Hematopoietic multipotent progenitor cell treated with erythropoietin and hydrocortisone succinate and interleukin-3 and kit ligand, for 17 days (in vitro differentiated cells): ENCODE measurements around the gene MYLK.
"Not testable (repeated sequence)": the region's sequence is repeated elsewhere in the genome, so short reads cannot be mapped to it uniquely, and the experiment has no call there.

ENCODE experiments used
- DNase-seq: peaks from one replicate; pipeline ENCODE4 v3.0.0-alpha.2; 2015; ENCODE audit warnings: low spot score

MYLK gene

DNA sequence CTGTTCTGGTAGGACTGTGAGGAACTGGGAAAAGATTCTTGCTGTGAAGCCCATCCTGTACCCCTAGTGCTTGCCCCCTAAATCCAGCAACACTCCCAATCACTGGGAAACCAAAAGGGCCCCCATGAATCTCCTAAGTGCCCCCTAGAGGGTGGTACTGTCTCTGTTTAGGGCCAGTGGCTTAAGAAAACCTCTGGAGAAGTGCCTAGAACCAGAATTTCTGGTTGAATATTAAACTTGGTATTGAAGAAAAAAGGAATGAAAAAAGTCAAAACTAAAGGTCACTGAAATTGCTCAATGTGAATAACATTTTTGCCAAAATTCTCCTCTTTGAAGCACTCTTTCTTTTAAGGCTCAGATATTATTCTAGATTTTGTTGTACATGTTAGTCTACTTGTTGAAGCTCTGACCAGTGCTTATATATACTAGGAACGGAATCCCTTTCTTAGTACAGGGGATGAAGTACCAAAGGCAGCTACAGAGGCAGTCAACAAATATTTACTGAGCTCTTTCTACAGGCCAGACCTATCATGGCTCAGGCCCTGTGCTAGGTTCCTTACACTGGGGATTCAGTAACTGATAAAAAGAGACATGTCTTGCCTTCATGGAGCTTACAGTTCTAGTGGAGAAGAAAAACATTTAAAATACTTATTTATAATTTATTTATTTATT is 138.8 kb downstream of the MYLK start:
- DNase-seq = no peak

DNA sequence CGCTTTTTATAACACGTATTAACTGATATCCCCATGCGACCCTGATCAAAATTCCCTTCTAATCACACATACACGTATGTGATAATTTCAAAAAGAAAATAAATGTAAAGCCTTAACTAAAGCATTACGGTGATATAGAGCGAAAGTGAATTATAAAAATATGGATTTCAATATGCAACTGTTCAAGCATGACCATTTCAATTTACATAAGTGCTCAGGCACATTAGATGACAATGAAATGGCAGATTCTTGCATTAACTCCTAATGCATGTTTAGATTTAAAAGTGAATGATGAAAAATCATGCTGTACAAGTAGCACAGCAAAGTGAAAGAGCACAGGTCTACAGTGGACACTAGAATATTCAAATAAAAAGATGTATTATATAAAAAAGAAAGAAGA is 140.1 kb downstream of the MYLK start:
- DNase-seq = no peak

DNA sequence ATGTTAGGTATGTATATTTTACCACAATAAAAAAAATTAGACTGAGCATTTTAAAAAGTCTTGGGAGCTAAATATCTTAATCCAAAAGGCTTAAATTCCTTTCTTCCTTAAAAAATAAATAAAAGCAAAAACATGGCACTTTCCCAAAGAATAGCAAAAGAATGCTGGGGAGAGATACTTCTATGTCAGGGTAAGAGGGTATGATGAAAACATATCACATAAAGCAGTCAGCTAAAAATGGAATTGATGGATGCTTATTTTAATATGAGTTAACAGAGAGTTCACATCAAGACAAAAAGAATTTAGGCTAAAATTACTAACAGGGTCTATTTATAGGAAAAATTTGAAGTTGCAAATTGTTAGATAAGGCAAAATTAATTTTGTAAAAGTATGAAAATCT is 141.0 kb downstream of the MYLK start:
- DNase-seq = no peak

DNA sequence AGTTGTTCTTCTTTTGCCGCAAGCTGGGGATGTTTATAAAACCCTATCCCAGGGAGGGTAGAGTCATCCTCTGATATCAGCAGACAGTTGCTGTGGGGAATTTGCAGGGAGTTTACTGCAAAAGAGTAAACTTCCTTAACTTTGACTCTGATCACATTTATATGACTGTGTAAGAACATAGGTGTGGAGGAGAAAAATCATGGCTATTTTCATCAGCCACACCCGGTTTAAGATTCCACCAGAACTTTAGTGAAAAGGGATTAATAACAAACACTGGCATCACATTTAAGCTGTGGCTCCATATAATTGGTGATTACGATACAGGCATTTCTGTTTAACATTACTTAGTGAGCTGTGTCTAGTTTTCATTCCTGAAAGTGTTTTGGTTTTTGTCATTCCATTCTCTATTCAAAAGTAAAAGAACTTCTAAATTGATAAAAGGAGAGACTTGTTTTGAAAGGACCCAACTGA is 143.1 kb downstream of the MYLK start:
- no peak for DNase-seq

DNA sequence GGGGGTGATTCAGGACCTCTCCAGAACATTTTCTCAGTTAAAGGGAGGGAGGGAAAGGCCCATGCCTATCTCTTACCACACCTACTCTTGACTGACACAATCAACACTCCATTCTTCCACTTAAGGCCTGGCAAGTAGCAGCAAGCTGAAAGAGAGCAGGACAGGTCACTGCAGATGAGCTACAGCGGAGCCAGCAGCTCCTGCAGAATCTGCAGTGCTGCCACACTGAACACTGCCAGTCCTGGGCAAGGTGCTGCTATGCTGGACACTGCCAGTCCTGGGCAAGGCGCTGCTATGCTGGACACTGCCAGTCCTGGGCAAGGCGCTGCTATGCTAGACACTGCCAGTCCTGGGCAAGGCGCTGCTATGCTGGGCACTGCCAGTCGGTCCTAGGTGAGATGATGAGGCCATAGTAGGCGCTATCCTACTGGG is 143.7 kb downstream of the MYLK start:
- no peak for DNase-seq

DNA sequence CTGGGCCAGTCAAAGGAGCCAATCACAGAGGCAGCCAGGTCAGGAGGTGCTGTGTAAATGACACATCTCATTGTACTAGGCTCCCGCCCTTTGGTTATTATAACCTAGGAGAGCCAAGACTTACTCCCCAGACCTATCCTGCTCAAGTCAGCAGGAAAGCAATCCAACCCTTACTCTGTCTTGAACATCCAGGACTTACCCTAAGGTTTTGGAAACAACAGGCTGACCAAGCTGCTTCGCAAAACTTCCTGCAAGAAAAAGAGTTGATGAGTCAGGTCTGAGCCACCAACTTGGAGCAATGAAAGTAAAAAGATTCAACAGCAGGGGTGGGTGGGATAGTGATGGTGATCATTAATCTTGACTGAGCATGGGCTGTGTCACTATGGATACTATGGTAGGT is 144.4 kb downstream of the MYLK start:
- DNase-seq = no peak

DNA sequence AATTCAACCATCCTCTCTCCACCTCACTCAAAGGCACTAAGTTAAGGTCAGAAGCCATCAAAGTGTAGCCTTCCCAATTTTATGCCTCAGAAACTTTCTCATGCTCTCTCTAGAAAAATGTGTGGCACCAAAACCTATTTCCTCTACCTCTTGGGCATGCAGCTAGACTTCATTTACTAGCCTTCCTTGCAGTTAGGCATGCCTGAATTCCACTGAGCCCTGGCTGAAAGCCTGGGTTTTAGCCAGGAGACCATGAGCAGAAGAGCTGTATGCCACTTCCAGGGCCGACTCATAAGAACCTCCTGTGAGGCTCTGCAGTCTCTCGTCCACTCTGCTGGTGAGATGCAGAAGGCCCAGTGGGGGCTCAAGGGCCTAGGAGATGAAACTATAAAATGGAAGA is 145.0 kb downstream of the MYLK start:
- DNase-seq = no peak

DNA sequence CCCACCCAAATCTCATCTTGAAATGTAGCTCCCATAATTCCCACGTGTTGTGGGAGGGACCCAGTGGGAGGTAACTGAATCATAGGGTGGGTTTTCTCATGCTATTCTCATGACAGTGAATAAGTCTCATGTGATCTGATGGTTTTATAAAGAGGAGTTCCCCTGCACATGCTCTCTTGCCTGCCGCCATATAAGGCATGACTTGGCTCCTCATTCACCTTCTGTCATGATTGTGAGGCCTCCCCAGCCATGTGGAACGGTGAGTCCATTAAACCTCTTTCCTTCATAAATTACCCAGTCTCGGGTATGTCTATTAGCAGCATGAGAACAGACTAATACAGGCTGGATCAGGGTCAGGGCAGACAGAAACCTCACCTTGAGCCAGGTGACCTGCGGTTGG is 145.6 kb downstream of the MYLK start:
- not testable (repeated sequence) for DNase-seq

DNA sequence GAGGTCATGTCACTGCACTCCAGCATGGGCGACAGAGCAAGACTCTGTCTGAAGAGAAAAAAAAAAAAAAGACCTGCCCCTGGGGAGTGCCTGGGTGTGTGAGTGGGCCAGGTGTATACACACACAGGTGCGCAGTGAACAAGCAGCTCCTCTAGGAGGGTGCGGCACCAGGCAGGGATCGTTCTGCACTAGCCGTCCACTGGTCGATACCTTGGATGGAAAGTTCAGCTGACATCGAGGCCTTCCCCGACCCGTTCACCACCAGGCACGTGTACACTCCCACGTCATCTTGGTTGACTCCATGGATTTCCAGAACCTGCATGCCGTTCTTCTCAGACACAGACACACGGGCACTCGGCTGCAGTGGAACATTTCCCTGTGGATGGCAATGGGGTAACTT is 147.0 kb downstream of the MYLK start:
- DNase-seq = no peak

DNA sequence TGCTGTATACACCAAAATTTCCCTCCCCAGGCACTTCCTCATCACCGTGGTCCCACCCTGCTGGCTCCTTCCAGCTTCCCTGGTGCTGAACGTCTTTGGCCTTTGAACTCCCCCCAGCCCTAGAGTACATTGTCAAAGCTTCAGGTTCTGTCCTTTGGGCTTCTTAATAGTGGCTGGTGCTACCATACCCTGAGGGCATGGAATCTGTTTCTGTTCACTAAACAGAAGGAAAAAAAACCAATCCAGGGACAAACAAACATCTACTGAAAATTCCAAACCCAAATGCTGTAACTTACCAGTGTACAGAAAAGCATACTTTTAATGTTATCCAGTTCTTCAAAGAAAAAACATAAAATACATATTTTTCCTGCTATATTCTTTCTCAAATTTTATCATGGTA is 148.7 kb downstream of the MYLK start:
- DNase-seq = no peak

DNA sequence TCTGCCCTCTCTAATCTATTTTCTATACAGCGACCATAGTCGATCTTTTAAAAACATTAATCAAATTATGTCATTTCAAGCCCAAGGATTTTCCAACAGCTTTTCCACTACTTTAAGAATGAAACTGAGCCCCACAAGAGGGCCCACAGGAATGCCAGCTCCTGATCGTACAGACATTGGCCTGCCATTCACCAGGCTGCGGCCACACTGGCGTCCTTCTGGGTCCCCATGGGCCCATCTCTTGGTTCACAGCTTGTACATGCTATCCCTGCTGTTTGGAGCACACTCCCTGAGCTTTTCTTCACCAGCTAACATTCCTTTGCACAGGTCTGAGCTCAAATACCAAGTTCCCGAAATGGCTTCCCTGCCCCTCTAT is 149.6 kb downstream of the MYLK start:
- DNase-seq = no peak

DNA sequence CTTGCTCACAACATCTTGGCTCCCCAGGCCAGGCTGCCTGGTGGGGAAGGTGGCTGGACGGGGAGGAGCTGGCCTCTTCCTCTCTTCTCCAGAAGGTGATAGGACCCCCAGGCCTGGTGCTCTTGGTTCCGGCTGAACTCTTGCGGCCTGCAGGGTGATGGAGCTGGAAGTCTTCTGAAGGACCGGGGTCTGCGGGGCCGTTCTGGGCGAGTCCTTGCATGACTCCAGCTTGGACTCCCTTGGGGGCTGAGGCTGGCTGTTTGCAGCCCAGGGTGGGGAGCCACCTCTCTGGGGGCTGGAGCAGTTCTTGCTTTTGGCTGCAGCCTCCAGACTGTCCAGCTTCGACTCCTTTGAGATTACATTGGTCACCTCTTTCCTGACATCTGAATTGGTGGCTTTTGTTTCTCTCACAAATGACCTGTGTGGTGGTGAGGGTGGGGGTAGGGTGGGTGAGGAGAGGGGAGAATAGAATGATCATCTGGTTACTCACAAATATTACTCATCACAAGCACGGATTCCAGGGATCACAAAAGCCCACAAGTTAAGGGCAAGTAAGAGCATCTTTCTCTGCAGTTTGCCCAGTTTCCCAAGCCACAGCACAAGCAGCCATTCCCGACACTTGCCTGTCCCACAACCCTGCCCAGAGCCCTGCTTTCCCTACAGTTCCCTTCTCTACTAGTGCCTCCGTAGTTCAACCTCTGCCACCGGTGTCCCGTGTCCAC is 150.2 kb downstream of the MYLK start:
- DNase-seq = no peak

DNA sequence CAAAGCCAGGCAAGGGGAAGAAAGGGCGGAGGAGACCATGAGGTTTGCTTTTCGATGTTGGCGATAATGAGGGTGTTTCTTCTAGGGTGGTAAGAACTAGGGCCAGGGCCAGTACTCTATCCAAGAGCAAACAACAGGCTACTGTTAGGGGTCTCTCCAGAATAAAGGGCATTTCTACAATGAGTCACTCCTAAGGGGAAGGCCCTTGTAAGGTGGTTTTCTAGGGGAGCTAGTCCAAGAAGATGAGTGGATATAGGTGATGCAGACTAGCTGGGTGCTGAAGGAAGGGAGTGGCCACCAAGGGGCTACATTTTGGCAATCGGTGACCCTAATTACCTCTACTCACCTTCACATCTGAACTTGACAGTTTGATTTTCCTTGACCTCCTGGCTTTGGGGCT is 150.8 kb downstream of the MYLK start:
- DNase-seq = no peak

DNA sequence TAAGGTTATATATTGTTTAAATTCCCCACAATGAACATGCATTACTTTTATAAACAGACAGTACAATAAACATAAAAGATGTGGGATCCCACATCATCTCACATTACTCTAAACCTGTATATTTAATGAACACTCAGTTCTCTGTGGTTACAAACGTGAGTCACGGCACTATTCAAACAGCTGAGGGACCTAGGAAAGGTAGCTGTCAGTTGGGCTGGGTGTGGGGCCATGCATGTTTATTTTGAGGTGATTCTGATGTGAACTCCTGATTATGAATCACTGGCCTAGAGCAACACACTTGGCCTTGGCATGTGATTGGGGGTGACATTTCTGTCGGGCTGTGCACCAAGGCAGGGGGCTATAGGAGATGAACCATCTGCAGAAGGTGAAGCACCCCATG is 151.7 kb downstream of the MYLK start:
- no peak for DNase-seq

DNA sequence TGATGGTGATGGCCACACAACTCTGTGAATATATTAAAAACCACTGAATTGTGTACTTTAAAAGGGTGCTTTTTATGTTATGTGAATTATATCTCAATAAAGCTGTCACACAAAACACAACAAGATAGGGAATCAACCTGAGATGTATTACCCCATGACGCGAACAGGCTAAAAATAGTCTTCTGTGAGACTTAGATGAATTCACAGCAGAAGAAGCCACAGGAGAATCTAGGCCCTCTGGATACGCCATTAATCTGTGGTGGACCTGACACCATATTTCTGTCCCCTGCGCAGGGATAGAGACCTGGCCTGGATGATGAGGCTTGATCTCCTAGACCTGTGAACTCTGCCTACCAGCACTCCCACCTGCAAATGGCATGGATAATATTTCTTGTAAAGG is 153.3 kb downstream of the MYLK start:
- no peak for DNase-seq

DNA sequence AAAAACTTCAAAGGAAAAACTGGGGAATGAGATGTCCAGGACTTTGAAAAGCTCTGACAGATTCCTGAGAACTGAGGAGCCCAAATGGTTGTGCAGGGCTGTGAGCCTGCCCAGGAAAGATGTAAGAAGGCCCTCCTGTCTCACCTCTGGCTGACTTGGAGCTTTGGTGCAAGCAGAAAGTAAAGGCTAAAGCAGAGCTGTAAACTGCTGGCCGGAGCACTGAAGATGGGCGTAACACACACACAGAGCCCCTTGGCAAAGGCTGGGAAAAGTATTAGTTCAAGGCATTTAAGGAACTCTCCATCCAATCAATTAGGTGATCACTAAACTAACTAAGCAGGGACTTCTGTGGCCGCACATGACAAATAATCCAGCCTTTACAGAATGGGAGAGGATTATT is 155.1 kb downstream of the MYLK start:
- DNase-seq = no peak

DNA sequence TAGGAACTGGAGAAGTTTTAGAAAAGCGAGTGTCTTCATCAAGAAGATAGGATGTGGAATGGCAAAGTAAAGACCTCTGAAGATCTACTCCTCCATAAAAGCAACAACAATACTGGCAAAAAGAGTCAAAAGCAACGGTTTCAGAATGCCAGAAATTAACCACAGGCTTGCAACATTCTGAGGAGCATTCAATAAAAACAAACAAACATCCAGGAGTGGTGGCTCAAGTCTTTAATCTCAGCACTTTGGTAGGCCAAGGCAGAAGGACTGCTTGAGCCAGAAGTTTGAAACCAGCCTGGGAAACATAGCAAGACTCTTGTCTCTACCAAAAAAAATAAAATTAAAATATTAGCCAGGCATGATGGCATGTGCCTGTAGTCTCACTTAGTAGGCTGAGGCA is 156.1 kb downstream of the MYLK start:
- no peak for DNase-seq

DNA sequence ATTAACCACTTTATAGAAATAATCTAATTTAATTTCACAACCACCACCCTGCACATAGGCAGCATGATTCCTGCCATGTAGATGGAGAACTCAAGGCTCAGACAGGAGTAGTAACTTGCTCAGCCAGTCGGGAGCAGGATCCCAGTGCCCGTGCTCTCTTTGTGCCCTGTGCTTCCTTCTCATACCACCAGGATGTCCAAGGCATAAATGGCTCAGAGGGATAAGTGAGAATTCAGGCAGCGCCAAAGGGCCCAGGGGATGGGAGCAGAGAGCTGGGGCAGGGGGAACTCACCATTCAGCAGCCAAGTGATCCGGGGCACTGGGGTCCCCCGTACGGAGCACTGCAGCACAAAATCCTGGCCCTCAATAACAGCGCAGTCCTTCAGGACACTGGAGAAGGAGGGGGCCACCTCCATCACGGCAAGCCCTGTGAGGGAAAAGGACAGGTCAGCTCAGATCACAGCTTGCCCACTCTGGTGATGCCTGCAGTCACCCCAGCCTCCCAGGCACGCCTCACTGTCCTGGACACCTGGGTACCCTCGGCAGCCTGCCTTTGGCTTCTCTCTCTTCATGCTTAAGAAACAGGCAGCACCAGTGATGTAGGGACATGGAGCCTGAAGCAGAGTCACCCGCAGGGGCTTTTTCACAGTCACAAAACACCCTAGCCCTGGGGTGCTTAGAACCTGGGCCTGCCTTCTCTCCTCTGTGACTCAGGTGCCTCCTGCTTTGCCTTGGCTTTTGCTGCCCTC is 158.3 kb downstream of the MYLK start:
- DNase-seq = no peak

DNA sequence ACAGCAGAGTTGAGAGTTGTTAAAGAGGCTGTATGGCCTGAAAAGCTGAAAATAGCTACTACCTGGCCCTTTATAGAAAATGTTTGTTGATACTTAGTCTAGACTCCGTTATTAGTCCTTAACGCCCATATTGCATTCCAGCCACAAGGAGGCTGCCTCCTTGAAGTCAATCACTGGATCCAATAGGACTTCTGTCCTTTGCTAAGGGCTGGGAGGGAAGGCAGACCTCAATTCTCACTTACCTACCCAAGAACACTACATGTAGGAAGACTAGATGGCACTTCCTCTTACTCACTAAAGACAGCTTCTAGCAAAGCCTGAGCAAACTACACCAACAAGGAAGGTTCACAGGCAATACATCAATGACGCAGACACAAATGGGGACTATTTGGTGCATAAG is 159.8 kb downstream of the MYLK start:
- DNase-seq = no peak

DNA sequence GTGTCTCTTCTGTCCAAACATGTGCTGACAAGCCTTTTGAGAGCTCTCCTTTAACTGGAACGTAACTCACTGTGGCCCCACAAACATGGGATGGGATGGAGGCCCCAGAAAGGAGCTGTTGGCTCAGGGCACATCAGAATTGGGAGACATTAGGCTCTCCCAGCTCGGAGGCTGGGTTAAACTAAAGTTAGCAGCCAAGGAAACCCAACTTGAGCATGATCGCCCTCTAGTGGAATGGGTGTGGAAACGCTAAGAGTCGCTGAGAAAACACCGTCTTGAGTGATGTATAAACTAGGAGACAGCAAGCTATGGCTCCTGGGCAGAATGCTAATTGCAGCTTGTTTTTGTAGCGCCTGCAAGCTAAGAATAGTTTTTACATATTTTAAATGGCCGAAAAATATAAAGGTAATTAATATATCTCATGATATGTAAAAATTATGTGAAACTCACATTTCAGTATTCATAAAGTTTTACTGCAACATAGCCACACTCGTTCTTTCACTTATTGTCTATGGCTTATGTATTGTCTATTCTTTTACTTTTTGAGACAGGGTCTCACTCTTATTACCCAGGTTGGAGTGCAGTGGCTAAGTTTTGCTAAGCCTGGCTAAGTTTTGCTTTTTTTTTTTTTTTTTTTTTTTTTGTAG is 160.5 kb downstream of the MYLK start:
- peak; percentile 70 for DNase-seq

DNA sequence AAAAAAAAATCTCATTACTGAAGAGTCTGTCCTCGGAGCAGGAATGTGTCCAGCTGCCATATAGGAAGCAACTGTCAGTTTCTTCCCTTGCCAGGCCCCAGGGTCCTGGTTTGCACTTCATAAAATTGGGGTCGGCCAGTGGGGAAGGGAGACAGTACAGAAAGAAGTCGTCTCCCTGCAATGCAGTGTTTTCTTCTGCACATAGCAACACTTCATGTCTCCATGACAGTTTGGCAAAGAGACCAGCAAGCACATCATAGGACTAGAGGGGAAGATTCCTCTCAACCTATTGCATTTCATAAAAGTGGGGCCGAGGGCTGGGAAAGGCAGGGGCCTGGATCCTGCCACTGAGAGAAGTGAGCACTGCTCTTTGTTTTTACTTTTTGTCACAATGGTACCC is 161.1 kb downstream of the MYLK start:
- DNase-seq = no peak

DNA sequence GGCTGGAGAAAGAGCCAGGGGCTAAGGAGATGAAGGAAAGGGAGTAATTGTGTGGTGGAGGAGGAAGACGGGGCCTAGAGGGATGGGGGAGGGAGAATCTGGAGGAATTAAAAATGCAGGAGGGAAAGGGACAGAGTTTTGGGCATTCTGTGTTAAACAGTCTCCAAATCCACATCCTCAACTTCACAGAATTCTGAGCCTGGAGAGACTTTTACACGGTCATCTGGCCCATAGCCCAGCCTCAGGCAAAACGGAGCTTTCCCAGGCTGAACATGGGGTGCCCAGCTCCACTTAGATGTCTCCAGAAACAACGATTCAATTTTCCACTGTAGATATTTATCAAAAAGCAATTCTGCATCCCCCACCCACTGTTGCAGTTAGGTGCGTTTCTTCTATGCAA is 161.7 kb downstream of the MYLK start:
- no peak for DNase-seq

DNA sequence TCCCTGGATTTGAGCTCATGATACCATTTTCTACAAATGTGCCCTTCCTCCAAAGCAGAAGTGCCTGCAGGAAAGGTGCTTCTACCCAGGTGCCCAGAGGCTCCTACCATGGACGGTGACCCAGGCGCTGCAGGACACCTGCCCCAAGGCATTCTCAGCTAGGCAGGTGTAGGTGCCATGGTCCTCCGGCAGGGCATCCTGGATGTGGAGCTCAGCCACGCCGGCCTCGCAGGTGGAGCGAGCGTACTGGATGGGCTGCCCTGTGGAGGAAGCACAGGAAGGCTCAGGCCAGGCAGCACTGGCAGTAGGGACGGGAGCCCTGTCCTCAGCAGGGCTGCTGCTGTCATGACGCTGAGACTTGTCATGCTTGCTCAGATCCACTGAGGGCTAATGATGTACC is 162.1 kb downstream of the MYLK start:
- DNase-seq = no peak
